K562 (cell line): Measurements from ENCODE around the gene ARID3A. TPM values are rescaled to one million over a fixed set of nuclear protein-coding genes. Genes with fewer than 3 reads are reported as not detected.

ENCODE experiments used
- ATAC-seq: fragments of 200-7000 bp; cut with Tn5 transposase; 3 replicates; pipeline ENCODE4 v1.9.1; 2020; ENCODE audit warnings: moderate library complexity
- BruUV-seq: library from RNA; stranded (reverse); fragments of 400-500 nt; replicated peaks from 2 replicates; lab custom pipeline; 2021; lab: Mats Ljungman, UMichigan
- CTCF ChIA-PET: fragments of 300-600 bp; formaldehyde crosslinking; extraction: SDS; loops from one replicate; lab custom pipeline; 2021; ENCODE audit warnings: low intra/inter-chr PET ratio; lab: Yijun Ruan, JAX
- POLR2A ChIA-PET: fragments of 300-600, 350-650 bp; sonication (Branson Sonifier 250); formaldehyde crosslinking; extraction: SDS; loops from one replicate; lab custom pipeline; 2021; ENCODE audit warnings: antibody characterized with exemption, inconsistent platforms; lab: Yijun Ruan, JAX
- DNase-seq, 4 experiments: peaks; one replicate each; pipeline versions ENCODE4 v3.0.0 to v3.0.0-alpha.2; 2011 to 2018; ENCODE audit warnings: low spot score in 3 of 4, mixed read lengths in 3 of 4; ENCODE audit errors: extremely low read depth in 1 of 4
- FAIRE-seq: peaks from 2 replicates; lab custom pipeline; 2011; peaks lifted over from hg19 to GRCh38; lab: Jason Lieb, UNC
- H2AFZ ChIP-seq: 2 replicates; pipeline ENCODE4 v1.6.0; 2011; ENCODE audit warnings: low read depth, low read length, control low read depth, inconsistent platforms
- H3K27ac ChIP-seq: fragments of 200-600 bp; 3 replicates; pipeline ENCODE4 v1.8.0; 2011; ENCODE audit warnings: low read depth, mild to moderate bottlenecking, control low read depth, inconsistent platforms, low read length, moderate library complexity, mixed read lengths; ENCODE audit errors: extremely low read depth
- H3K27me3 ChIP-seq, 2 experiments: fragments of 300-600 bp in 1 of 2; 2 replicates in 1 of 2; 3 replicates in 1 of 2; pipeline versions ENCODE4 v1.6.0 to v1.8.0; 2011; ENCODE audit warnings: inconsistent platforms in 2 of 2, low read length in 2 of 2, mild to moderate bottlenecking in 1 of 2, mixed read lengths in 1 of 2, moderate library complexity in 1 of 2; ENCODE audit not compliant: control insufficient read depth in 2 of 2, insufficient read depth in 2 of 2
- H3K36me3 ChIP-seq: fragments of 300-600 bp; 3 replicates; pipeline ENCODE4 v1.8.0; 2011; ENCODE audit warnings: mild to moderate bottlenecking, low read length, inconsistent platforms; ENCODE audit not compliant: control insufficient read depth, insufficient read depth
- H3K4me1 ChIP-seq, 2 experiments: fragments of 200-600 bp in 1 of 2; replicated peaks in 1 of 2; 2 replicates in 1 of 2; 3 replicates in 1 of 2; pipeline versions ENCODE4 v1.5.1 to v1.8.0; 2011; ENCODE audit warnings: inconsistent platforms in 2 of 2, low read length in 2 of 2, mild to moderate bottlenecking in 1 of 2, mixed read lengths in 1 of 2, moderate library complexity in 1 of 2; ENCODE audit not compliant: control insufficient read depth in 2 of 2, insufficient read depth in 2 of 2
- H3K4me2 ChIP-seq: 2 replicates; pipeline ENCODE4 v1.6.1; 2011; ENCODE audit warnings: low read length, control low read depth, inconsistent platforms, mixed read lengths; ENCODE audit not compliant: insufficient read depth
- H3K4me3 ChIP-seq: fragments of 200-600 bp; sonication (generic), shearing (Covaris generic); 2 replicates; pipeline ENCODE4 v1.5.1; 2016; ENCODE audit warnings: control low read depth, inconsistent platforms
- H3K79me2 ChIP-seq: fragments of 200-600 bp; 3 replicates; pipeline ENCODE4 v1.8.0; 2011; ENCODE audit warnings: low read length, inconsistent platforms; ENCODE audit not compliant: control insufficient read depth, insufficient read depth
- H3K9ac ChIP-seq, 2 experiments: 2 replicates each; pipeline versions ENCODE4 v1.6.0 to v1.6.1; 2011; ENCODE audit warnings: low read depth in 2 of 2, low read length in 2 of 2, control low read depth in 1 of 2, inconsistent platforms in 1 of 2, mild to moderate bottlenecking in 1 of 2, mixed read lengths in 1 of 2; ENCODE audit not compliant: insufficient read depth in 1 of 2
- H3K9me1 ChIP-seq: one replicate; pipeline ENCODE4 v1.6.0; 2011; ENCODE audit warnings: inconsistent platforms, mild to moderate bottlenecking, low read length, moderate library complexity; ENCODE audit not compliant: control insufficient read depth, insufficient read depth
- H3K9me3 ChIP-seq: replicated peaks from 2 replicates; pipeline ENCODE4 v1.5.1; 2011; ENCODE audit warnings: low read depth, low read length, inconsistent platforms; ENCODE audit not compliant: control insufficient read depth, insufficient read depth
- H4K20me1 ChIP-seq: replicated peaks from 2 replicates; pipeline ENCODE4 v1.6.1; 2011; ENCODE audit warnings: low read length, inconsistent platforms, mixed read lengths; ENCODE audit not compliant: control insufficient read depth, insufficient read depth
- RAD51 ChIP-seq: fragments of 450-650 bp; IDR thresholded peaks from 2 replicates; pipeline ENCODE4 v1.7.1; 2016; ENCODE audit warnings: low read depth, mild to moderate bottlenecking, borderline replicate concordance
- ZBTB7A ChIP-seq: IDR thresholded peaks from 2 replicates; pipeline ENCODE4 v1.6.1; 2011; ENCODE audit warnings: low read depth, mild to moderate bottlenecking, low read length, moderate library complexity, borderline replicate concordance; ENCODE audit not compliant: control insufficient read depth
- WGBS: fragments of 100-300 bp; shearing (Covaris generic); methylation state at CpG from one replicate; pipeline ENCODE4 v1.1.6; 2016; ENCODE audit warnings: low coverage, mixed read lengths; ENCODE audit not compliant: insufficient coverage; ENCODE audit errors: missing lambda C conversion rate; 5-methylcytosine and 5-hydroxymethylcytosine counted together
- in situ Hi-C: fragments of 300-500 bp; cut with MboI; formaldehyde crosslinking; loops from 4 replicates; pipeline ENCODE4 v1.15.0; 2018; ENCODE audit warnings: inconsistent platforms, mixed read lengths
- intact Hi-C: fragments of 100-400 bp; cut with micrococcal nuclease; formaldehyde crosslinking; loops from 2 replicates; pipeline ENCODE4 v1.14.2; 2022
- polyA plus RNA-seq, 8 experiments: library from polyadenylated mRNA; depleted of rRNA in 4 of 8; stranded (reverse) in 5 of 8; unstranded in 3 of 8; fragments of >200 nt; fragmentation: Nextera tagmentation in 2 of 8; fragmentation: Illumina TruSeq in 1 of 8; extraction: Ambion mirVana in 2 of 8; extraction: Trizol in 1 of 8; gene quantifications; 2 replicates each; pipeline versions ENCODE4 v1.2.1 to v1.2.3, GENCODE V29; 2011 to 2014; ENCODE audit warnings: inconsistent platforms in 1 of 8, missing spikeins in 1 of 8
- total RNA-seq, 7 experiments: library from RNA; depleted of rRNA in 6 of 7; stranded (reverse); fragments of >200 nt in 6 of 7; fragmentation: Illumina TruSeq in 2 of 7; extraction: Trizol in 2 of 7; gene quantifications; 2 replicates each; pipeline versions ENCODE4 v1.2.1 to v1.2.3, GENCODE V29; 2011 to 2021; ENCODE audit warnings: low replicate concordance in 1 of 7

ARID3A gene
- total and polyA plus RNA-seq, 9 of the 15 experiments (the other 6 are each of a cell fraction or from before 2014, with no cell fraction given) = 1.4 to 118 (median 31.2) TPM

DNA sequence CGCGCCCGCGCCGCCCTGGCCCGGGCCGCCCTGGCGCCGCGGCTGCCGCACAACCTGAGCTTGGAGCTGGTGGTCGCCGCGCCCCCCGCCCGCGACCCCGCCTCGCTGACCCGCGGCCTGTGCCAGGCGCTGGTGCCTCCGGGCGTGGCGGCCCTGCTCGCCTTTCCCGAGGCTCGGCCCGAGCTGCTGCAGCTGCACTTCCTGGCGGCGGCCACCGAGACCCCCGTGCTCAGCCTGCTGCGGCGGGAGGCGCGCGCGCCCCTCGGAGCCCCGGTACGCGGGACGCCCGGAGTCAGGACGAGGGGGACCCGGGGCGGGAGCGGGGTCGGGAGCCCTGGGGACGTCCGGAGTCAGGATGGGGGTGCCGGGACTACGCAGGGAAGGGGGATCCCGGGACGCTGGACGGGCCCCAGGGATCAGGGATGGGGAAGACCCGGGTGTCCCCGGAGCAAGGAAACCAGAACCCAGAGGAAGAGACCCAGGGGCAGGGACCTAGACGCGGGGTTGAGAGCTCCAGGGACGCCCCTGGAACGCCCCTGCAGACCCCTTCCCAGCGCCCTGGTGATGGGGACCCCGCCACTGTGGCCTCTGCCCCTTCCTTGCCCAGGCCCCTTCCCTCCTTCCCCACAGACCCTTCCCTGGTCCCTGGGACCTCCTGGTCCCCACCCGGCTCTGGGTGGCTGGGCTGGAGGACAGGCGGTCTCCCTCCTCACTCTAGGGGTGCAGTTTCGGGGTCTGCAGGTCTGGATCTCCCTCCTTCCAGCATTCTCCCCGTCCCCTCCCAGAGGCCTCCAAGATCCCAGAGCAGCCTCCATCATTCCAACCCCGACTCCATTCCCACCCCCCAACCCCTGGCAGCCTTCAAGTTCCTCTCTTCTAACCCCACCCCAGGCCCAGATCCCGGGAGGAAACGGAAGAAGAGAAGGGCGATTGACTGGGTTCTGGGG lies 75.0 kb downstream of the ARID3A start:
- Histone ChIP-seq H3K4me2 (peak overlapping the region; percentile 1; the same call in 1 of the 2 replicates), H2AFZ (no peak overlapping the region; the same call in 1 of the 2 replicates), H3K79me2 (no peaks in the 10 kb centered on the region), H3K9ac (peak overlapping the region in 1 of 2 experiments; percentile 85; a peak in 2 of 4 replicates), H3K9me1 (no peaks in the 10 kb centered on the region), H3K27me3 (no peaks in the 10 kb centered on the region), H4K20me1 (no peaks in the 10 kb centered on the region), H3K4me1 (peaks cover 8 to 65% of the 10 kb centered on the region in 2 experiments), H3K4me3 (no peak overlapping the region), H3K27ac (no peak overlapping the region), H3K36me3 (no peaks in the 10 kb centered on the region), H3K9me3 (no peaks in the 10 kb centered on the region)
- DNase-seq (no peak), ATAC-seq (no peak), FAIRE-seq (no peak)
- TF ChIP-seq ZBTB7A (peak; percentile 42; the same call in 1 of the 2 replicates), RAD51 (no peak)
- BruUV-seq = no TSS peak
- in situ Hi-C loops (no loop called here), intact Hi-C loops (loop anchor here (1.0 kb wide), 1 partner anchor 80 kb away; no protein-coding TSS in a partner anchor)
- 10% methylated on average over 36 of the region's 73 CpGs for WGBS
- ChIA-PET POLR2A (interaction anchor here (0.5 to 1.0 kb wide), 3 partner anchors 92 to 203 kb away, joined by 3 to 4 read pairs (median 3); no protein-coding TSS in a partner anchor), CTCF (interaction anchor here (0.5 to 0.7 kb wide), 2 partner anchors 99 to 203 kb away, joined by 3 to 4 read pairs; partner anchors contain the start of gene PTBP1)
